Stimulated activated CD4-positive, alpha-beta T cell treated with anti-CD3 and anti-CD28 coated beads, Interleukin-15, amount 100 ng/mL, for 1 hour (primary cell): ENCODE data around the gene TINAG.
"Not testable (repeated sequence)": the region's sequence is repeated elsewhere in the genome, so short reads cannot be mapped to it uniquely, and the experiment has no call there.

Source experiments
- DNase-seq, 2 donors: peaks; one replicate each; pipeline ENCODE4 v3.0.0-alpha.2; 2020; ENCODE audit warnings: low read depth in 1 of 2, low spot score in 1 of 2

TINAG gene

DNA sequence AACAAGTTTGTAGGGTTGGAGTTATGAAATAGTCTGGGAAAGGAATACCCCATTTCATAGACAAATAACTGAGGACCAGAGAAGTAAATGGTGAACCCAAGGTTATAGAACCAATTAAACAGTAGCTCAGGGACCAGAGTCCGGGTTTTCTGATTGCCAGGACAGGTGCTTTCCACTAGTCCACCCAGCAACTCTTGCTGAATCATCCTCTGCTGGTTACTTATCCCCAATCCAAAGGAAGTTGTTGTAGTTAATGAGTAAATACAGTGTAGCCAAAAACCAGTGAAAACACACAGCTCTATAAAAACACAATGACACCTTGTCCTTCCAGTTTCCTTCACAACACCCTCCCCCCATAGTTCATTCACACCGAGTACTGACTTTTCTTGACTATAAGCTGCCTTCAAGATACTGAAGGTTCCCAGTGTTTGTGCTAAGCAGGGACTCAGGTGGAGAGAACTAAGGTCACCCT lies 766 bp upstream of the TINAG start:
- DNase-seq, result no peak

DNA sequence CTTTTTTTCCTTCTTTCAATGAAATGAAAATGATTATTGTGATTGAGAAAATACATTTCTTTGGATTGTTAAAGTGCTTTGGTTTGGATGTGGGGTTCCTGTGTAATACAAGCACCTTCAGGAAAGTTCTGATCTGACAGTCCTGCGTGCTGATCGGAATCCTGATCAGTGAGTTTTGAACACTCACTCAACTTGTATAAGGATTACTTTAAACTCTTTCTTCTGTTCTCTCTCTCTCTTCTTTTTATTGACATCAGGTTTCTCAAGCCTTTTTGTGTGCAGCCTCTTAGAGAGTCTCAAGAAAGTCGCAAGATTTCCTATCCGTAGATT lies 710 bp downstream of the TINAG start:
- no peak for DNase-seq

DNA sequence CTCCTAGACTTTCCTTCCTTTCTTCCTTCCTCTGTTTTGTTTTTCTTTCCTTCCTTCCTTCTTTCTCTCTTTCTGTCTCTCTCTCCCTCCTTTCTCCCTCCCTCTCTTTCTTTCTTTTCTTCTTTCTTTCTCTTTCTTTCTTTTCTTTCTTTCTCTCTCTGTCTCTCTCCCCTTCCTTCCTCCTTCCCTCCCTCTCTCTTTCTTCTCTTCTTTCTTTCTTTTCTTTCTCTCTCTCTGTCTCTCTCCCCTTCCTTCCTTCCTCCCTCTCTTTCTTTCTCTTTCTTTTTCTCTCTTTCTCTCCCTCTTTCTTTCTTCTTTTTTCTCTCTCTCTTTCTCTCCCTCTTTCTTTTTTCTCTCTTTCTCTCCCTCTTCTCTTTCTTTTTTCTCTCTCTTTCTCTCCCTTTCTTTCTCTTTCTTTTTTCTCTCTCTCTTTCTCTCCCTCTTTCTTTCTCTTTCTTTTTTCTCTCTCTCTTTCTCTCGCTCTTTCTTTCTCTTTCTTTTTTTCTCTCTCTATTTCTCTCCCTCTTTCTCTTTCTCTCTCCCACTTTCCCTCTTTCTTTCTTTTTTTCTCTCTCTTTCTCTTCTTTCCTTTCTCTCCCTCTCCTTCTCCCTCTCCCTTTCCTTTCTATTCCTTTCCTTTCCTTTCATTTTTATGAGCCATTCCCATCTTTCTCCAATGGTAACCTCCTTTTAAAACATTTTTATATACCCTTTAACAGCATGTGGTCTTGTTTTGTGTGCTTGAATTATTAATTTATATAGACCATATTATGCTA lies 2.3 kb downstream of the TINAG start:
- DNase-seq, result no peak

DNA sequence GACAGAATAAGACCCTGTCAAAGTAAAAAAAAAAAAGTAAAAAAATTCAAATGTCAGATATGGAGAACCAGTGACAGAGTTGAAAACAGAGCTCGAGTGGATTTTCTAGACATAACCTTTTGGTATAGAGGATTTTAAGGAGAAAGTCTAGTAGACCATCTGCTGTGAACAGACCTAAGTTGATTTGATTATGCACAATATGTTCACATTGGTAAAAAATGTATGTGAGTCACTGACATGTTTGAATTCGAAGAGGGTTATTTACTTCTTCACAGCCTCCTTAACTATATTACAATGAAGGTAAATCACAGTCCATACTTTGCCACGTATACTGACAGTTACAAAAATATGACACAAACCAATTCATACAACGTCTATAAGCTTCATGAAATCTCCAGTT lies 7.4 kb downstream of the TINAG start:
- no peak for DNase-seq

DNA sequence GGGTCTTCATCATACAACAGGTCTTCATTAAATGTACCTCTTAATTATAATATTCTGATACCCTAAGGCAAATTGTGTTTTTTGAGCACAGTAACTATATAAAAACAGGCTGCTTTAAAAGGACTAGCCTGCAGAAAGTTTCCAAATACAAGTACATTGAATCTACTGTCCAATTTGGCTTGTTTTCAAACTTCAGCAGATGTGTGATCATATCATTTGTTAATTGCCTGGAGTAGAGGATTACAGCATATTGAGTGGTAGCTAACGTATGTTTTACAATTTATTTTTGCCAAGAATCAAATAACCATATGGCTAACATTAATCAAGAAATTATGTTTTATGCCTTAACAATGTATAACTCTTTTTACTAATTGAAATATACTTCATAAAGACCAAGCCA lies 12.6 kb downstream of the TINAG start:
- DNase-seq, result no peak

DNA sequence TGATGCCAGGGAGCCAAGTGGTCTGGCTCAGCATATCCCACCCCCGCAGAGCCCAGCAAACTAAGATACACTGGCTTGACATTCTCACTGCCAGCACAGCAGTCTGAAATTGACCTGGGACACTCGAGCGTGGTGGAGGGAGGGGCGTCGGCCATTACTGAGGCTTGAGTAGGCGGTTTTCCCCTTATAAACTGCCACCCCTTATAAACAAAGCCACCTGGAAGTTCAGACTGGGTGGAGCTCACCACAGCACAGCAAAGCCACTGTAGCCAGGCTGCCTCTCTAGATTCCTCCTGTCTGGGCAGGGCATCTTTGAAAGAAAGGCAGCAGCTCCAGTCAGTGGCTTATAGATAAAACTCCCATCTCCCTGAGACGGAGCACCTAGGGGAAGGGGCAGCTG lies 19.4 kb downstream of the TINAG start:
- DNase-seq, result no peak

DNA sequence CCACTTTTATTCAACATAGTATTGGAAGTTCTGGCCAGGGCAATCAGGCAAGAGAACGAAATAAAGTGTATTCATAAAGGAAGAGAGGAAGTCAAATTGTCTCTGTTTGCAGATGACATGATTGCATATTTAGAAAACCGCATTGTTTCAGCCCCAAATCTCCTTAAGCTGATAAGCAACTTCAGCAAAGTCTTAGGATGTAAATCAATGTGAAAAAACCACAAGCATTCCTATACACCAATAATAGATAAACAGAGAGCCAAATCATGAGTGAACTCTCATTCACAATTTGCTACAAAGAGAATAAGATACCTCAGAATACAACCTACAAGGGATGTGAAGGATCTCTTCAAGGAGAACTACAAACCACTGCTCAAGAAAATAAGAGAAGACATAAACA lies 23.3 kb downstream of the TINAG start:
- not testable (repeated sequence) for DNase-seq

DNA sequence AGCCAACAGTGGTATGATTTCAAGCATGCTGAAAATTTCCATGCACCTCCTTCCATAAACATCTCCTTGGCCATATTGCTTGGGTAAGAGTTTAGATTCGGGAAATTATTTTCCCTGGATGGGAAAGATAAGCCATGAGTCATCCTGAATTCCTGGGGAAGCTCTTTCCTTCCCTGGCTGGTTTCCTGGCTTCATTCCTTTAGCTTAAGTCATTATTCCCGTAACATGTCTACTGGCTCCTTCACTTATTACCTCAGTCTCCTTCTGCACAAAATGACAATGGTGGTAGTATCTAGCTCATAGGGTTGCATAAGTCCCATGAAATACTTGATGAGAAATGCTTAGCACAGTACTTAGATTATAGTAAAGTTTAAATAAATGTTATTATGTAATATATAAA lies 27.6 kb downstream of the TINAG start:
- no peak for DNase-seq

DNA sequence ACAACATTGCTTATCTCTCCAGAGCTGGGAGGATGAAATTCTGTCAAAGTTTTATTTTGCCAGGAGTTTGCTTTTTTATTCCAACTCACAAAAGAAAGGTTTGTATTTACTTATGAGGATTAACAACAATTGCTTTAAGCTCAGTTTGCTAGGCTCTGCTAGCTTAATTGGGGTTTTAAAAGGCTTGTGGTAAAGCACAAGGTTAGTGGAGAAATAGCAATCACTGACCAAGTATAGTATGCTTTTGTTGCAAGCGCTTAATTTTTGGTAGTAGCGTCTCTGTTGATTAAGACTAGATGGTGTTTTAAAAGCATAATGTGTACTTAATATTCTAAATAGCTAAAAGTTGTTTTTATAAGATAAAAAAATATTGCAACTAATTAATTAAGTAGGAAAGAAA lies 45.7 kb downstream of the TINAG start:
- no peak for DNase-seq

DNA sequence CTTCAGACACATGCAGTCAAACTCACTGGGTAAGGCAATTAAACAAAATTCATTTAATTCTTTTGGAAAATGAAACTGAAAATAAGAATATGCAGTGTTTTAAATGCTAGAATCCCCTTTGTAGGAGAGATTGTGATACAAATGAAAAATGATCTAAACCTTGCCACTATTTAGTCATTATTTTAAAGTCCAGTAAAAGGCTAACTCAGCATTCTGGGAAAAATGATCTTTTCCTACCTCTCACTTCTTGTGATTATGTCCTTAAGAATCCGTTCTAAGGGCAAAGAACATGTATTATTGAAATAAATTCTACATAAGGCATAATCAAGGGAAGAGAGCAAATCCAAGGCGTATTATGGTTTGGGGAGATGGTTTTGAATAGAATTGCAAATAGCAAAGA lies 46.4 kb downstream of the TINAG start:
- no peak for DNase-seq

DNA sequence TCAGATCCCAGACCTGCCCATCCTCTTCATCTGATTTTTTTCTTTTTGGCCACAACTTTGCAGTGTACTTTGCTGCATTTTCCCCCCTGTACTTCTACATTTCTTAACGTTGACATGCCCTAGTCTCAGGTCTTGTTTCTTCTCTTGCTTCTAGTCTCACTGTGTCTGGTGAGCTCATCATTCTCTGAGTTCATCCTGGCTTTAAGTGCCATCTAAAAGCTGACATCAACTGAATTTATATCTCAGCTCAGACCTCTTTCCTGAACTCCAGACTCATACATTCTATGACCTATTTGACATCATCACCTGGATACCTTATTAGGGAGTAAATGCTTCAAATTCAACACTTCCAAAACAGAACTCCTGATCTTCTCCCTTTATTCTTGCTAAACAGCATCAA lies 48.9 kb downstream of the TINAG start:
- DNase-seq, result no peak

DNA sequence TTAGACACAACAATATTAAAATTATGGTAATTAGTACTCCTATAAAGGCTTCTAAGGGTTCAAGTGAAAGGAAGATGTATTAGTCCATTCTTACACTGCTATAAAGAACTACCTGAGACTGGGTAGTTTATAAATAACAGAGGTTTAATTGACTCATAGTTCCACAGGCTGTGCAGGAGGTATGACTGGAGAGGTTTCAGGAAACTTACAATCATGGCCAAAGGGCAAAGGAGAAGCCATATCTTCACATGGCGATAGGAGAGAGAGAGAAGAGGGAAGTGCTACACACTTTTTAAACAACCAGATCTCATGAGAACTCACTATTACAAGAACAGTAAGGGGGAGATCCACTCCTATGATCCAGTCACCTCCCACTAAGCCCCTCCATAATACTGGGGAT lies 52.9 kb downstream of the TINAG start:
- no peak for DNase-seq

DNA sequence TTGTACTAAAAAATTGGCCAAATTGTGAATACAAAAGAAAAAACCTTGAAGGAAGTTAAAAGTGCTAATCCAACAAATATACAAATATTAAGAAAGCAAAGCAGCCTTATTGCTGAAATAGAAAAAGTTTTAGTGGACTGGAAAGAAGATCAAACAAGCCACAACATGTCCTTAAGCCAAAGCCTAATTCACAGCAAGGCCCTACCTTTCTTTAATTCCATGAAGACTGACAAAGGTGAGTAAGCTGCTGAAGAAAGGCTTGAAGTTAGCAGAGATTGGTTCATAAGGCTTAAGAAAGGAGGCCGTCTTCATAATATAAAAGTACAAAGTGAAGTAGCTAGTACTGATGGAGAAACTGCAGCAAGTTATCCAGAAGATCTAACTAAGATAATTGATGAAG lies 53.5 kb downstream of the TINAG start:
- no peak for DNase-seq

DNA sequence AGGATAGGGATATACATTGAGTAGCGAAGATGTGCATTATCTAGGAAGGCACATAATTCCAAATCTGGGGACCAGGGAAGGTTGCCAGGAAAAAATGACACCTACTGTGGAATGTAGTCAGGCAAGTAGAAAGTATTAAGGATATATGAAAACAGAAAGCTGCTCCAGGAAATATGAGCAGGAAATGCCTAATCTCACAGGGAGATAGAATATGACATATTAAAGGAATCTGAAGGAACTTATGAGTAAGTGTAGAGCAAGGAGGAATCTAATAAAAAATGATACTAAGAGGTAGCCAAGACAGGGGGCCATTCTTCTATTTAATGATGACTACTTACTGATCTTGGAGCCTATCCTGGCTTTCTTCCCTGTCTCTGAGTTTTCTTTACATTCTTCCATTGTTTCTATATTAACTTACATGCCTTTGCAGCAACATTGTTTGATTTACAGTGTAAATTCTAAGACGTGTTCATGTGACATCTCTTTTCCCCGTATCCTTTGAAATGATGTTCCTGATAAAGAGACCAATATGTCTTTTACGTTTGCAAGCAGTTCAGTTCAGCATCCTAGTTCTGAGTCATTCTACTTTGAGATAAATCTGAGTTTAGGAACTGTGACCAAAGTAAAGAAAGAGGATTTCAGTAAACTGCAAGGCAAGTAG lies 58.6 kb downstream of the TINAG start:
- DNase-seq, result no peak

DNA sequence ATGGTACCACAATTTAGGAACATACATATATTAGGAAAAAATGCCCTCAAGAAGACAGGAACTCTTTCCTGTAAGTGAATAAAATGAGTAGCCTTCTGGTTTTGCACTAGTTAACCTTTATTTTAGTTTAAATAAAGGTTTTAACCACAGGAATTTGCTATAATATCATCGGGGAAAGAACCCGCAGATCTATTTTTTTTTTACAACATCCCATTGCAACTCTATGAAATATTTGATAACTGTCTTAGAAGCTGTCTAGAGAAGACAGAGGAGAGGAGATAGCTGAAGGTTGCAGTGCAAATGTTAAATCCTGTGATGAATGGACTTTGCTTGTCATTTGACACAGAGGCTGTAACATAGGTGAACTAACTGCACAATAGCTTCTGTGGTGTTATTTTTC lies 69.5 kb downstream of the TINAG start:
- DNase-seq, result no peak

DNA sequence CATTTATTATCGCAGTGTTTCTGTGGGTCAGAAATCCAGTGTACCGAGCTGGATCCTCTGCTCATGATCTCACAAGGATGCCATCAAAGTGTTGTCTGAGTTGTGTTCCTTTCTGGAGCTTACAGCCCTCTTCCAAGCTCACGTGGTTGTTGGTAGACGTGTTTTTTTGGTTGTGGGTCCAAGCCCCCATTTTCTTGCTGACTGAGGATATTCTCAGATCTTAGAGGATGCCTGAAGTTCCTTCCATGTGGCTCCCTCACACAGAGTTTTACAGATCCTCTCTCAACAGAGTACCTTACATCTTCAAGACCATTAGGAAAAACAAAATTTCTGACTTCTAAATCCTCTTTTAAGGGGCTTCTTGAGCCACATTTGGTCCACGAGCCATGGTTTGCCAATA lies 78.1 kb downstream of the TINAG start:
- DNase-seq, result no peak

DNA sequence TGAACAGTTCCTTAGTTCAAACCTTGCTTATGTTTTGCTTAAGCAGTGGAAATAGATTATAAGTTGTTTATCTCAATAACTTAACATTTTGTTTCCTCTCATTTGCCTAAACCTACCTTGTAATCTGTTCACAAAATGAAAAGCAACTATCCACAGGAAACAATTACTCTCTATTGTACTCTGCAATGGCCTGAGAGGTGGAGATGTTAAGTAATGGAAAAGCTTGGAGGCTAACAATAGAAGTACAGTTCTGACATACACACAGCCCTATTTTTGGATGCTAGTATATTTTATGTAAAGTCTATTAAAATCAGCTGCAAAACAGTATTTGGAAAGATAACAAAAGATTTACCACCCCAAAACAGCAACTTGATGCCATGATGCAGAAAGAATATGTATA lies 82.1 kb downstream of the TINAG start:
- no peak for DNase-seq

DNA sequence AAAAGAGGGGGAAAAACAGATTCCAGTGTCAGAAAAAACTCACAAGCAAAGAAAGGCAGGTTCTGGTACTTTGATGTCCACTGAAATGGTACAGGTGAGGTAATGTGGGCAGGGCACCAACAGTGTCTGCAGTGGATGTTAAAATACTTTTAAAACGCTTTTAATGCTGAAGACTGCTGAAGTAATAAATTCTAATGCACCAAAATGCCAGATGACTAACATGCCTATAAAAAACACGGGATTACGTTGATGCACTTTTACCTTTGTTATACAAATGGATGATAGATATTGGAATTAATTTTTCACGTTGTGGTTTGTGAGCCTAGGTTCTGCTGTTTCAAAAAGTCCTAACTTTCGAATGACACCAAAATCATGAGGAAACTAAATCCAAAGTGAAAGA lies 83.3 kb downstream of the TINAG start:
- no peak for DNase-seq

DNA sequence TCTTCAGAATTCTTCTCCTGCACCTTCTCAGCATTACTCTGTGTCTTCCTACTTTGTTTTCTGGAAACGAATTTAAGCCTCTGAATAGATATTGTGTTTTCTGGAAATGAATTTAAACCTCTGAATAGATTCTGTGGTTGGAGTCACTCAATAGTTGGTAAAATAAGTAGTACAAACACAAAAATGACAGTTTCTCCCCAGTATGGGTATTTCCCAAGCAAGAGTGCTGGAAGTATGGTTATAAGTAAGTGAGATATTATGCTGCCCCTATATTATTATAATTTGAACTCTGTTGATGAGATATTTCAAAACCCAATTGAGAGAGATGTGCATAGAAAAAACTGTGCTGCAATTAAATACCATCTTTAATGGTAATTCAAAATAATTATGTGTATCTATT lies 94.9 kb downstream of the TINAG start:
- no peak for DNase-seq

DNA sequence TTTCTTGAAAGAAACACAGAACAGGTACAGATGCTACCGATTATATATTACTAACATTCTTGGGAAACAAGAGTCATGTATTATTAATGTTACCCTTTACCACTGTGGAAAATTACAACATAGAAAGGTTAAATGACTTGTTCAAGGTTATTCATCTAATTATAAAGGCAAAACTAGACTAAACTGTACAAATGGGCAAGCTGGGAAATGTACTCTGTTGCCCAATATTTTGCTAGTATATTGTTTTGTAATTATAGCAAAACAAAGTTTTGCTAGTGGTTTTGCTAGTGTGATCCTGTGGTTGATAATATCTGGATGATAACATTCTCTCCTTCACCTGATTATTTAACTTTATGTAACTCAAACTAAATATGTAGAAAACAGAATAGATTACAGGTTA lies 96.5 kb downstream of the TINAG start:
- DNase-seq, result no peak

DNA sequence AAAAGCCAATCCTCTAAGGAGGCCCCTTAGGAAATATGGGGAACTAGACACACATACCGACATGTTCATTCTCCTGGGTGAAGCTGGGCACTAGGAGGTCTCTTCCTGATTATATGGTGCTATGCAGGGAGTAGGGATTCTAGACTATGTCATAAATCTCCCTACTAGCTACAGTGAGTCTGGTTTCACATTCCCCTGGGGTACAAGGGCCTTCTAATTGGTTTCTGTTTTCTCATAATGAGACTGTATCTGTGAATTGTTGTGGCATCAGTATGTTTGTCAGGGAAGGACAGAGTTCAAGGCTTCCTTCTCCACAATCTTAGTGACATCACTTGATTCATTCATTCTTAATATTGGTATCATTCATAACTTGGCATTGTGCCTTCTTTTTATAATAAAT lies 103.5 kb downstream of the TINAG start:
- no peak for DNase-seq

DNA sequence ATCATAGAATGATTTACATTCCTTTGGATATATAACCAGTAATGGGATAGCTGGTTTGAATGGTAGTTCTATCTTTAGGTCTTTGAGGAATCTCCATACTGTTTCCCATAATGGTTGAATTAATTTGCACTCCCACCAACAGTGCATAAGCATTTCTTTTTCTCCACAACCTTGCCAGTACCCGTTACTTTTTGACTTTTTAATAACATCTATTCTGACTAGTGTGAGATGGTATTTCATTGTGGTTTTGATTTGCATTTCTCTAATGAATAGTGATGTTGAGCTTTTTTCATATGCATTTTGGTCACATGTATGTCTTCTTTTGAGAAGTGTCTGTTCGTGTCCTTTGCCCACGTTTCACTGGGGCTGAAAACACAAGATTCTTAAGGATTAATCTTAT lies 107.3 kb downstream of the TINAG start:
- DNase-seq, result no peak

DNA sequence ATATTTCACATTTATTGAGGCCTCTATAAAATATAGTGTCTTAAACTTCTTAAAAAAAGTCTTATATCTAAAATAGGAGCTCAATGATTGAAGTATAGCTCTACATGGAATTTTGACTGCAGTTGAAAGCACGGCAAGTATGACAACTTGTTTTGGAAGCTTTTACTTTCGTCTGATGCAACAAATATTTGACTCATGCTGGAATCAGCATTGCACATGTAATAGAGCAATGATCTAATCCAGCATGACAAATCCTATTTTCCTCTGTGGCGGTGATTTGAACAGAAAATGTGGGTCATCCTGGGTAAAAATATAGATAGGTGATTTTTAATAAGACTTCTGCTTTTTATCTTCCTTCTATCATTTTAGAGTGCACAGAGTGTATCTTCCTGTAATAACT lies 111.6 kb downstream of the TINAG start:
- DNase-seq, result no peak
